ENCODE measurements around the gene FAM163B. TPM values are rescaled to one million over a fixed set of nuclear protein-coding genes. Genes with fewer than 3 reads are reported as not detected.

Gene FAM163B
- polyA plus RNA-seq, 1 of the 3 experiments (the other 2 are of a cell fraction): 0.05 TPM

GRCh38 chr9:133536536-133536935 lies 72.7 kb downstream of the FAM163B start:
- Histone ChIP-seq H3K9ac (no peak overlapping the region), H3K27me3 (ENCODE audit: insufficient read depth) (no peaks in the 10 kb centered on the region), H3K4me1 (ENCODE audit: control insufficient read depth in 1 of 2, insufficient read depth in 2 of 2, low read depth in 1 of 2, low read length in 1 of 2) (peaks cover 0 to 59% of the 10 kb centered on the region in 2 experiments; a peak in 3 of 4 replicates), H3F3A (replicated peaks; ENCODE audit: insufficient read depth) (no peaks in the 10 kb centered on the region), H3K9me2 (no peaks in the 10 kb centered on the region), H3K4me3 (ENCODE audit: low read depth in 2 of 2, low read length in 1 of 2) (no peak overlapping the region; a peak in 1 of 4 replicates), H3K36me3 (replicated peaks in 1 of 2; ENCODE audit: control insufficient read depth in 1 of 2, insufficient read depth in 2 of 2, low read length in 1 of 2) (no peaks in the 10 kb centered on the region), H2AFZ (ENCODE audit: low read depth) (no peak overlapping the region), H3K9me3 (no peaks in the 10 kb centered on the region), H3K27ac (ENCODE audit: low read depth in 2 of 2, low read length in 1 of 2) (peak overlapping the region in 1 of 2 experiments; percentile 100; a peak in 2 of 4 replicates), H4K20me1 (ENCODE audit: insufficient read depth) (no peaks in the 10 kb centered on the region), H3K79me2 (ENCODE audit: insufficient read depth) (no peaks in the 10 kb centered on the region), H3K4me2 (no peak overlapping the region)
- CTCF ChIA-PET: interaction anchor here (0.8 to 1.3 kb wide), 6 partner anchors 8 to 45 kb away, joined by 3 to 5 read pairs (median 3); no protein-coding TSS in a partner anchor
- DNase-seq: no peak
- TF ChIP-seq SMC3 (IDR thresholded peaks at IDR 0.05; ENCODE audit: low read depth, low read length) (no peak), SIN3A (IDR thresholded peaks at IDR 0.05; ENCODE audit: borderline replicate concordance, low read depth, low read length) (no peak), MEF2A (IDR thresholded peaks at IDR 0.05; ENCODE audit: borderline replicate concordance, low read depth) (no peak), ELF1 (IDR thresholded peaks at IDR 0.05) (no peak), USF2 (IDR thresholded peaks at IDR 0.05; ENCODE audit: borderline replicate concordance, low read depth, low read length) (no peak), FOSL2 (IDR thresholded peaks at IDR 0.05; ENCODE audit: borderline replicate concordance, low read depth) (no peak), JUND (IDR thresholded peaks at IDR 0.05) (no peak), YY1 (IDR thresholded peaks at IDR 0.05; ENCODE audit: low read depth) (no peak), PBX3 (IDR thresholded peaks at IDR 0.05) (no peak), RXRA (IDR thresholded peaks at IDR 0.05; ENCODE audit: borderline replicate concordance, low read depth) (no peak), FOXM1 (IDR thresholded peaks at IDR 0.05; ENCODE audit: low read depth) (no peak), NFIC (IDR thresholded peaks at IDR 0.05; ENCODE audit: borderline replicate concordance) (no peak), EP300 (IDR thresholded peaks at IDR 0.05; ENCODE audit: borderline replicate concordance in 1 of 2, low read depth in 1 of 2, low read length in 1 of 2) (no peak), POLR2AphosphoS5 (IDR thresholded peaks at IDR 0.05; ENCODE audit: low read depth, low read length) (no peak), TAF1 (IDR thresholded peaks at IDR 0.05; ENCODE audit: borderline replicate concordance, low read depth, low read length) (no peak), RCOR1 (IDR thresholded peaks at IDR 0.05; ENCODE audit: low read length) (no peak)
- TF ChIP-seq, protein P1, sequence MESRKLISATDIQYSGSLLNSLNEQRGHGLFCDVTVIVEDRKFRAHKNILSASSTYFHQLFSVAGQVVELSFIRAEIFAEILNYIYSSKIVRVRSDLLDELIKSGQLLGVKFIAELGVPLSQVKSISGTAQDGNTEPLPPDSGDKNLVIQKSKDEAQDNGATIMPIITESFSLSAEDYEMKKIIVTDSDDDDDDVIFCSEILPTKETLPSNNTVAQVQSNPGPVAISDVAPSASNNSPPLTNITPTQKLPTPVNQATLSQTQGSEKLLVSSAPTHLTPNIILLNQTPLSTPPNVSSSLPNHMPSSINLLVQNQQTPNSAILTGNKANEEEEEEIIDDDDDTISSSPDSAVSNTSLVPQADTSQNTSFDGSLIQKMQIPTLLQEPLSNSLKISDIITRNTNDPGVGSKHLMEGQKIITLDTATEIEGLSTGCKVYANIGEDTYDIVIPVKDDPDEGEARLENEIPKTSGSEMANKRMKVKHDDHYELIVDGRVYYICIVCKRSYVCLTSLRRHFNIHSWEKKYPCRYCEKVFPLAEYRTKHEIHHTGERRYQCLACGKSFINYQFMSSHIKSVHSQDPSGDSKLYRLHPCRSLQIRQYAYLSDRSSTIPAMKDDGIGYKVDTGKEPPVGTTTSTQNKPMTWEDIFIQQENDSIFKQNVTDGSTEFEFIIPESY (IDR thresholded peaks at IDR 0.05; ENCODE audit: borderline replicate concordance, low read depth): no peak
- TF ChIP-seq, protein P2, sequence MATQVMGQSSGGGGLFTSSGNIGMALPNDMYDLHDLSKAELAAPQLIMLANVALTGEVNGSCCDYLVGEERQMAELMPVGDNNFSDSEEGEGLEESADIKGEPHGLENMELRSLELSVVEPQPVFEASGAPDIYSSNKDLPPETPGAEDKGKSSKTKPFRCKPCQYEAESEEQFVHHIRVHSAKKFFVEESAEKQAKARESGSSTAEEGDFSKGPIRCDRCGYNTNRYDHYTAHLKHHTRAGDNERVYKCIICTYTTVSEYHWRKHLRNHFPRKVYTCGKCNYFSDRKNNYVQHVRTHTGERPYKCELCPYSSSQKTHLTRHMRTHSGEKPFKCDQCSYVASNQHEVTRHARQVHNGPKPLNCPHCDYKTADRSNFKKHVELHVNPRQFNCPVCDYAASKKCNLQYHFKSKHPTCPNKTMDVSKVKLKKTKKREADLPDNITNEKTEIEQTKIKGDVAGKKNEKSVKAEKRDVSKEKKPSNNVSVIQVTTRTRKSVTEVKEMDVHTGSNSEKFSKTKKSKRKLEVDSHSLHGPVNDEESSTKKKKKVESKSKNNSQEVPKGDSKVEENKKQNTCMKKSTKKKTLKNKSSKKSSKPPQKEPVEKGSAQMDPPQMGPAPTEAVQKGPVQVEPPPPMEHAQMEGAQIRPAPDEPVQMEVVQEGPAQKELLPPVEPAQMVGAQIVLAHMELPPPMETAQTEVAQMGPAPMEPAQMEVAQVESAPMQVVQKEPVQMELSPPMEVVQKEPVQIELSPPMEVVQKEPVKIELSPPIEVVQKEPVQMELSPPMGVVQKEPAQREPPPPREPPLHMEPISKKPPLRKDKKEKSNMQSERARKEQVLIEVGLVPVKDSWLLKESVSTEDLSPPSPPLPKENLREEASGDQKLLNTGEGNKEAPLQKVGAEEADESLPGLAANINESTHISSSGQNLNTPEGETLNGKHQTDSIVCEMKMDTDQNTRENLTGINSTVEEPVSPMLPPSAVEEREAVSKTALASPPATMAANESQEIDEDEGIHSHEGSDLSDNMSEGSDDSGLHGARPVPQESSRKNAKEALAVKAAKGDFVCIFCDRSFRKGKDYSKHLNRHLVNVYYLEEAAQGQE (IDR thresholded peaks at IDR 0.05; ENCODE audit: low read depth, low read length): no peak
- TF ChIP-seq, protein P3, sequence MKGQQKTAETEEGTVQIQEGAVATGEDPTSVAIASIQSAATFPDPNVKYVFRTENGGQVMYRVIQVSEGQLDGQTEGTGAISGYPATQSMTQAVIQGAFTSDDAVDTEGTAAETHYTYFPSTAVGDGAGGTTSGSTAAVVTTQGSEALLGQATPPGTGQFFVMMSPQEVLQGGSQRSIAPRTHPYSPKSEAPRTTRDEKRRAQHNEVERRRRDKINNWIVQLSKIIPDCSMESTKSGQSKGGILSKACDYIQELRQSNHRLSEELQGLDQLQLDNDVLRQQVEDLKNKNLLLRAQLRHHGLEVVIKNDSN (IDR thresholded peaks at IDR 0.05; ENCODE audit: borderline replicate concordance, low read depth): no peak
- WGBS (ENCODE audit: low lambda C conversion rate): 78% methylated on average over 6 of the region's 9 CpGs
- POLR2A ChIA-PET: interaction anchor here (0.7 to 10.7 kb wide), 6 partner anchors 8 to 116 kb away, joined by 3 to 150 read pairs (median 4); partner anchors contain the start of gene DBH

All from SK-N-SH (cell line).